ENCODE results near the gene VSTM2L. TPM values are rescaled to one million over a fixed set of nuclear protein-coding genes. Genes with fewer than 3 reads are reported as not detected.

The VSTM2L gene
- total RNA-seq, 1 donor from 2014 or later: 39.6 TPM

- no peak for DNase-seq
Observed at GRCh38 chr20:37990571-37991151, 87.7 kb downstream of the VSTM2L start.

- no peak for DNase-seq
Observed at GRCh38 chr20:37991157-37991866, 88.4 kb downstream of the VSTM2L start.

GRCh38 chr20:37991908-37992307, 89.0 kb downstream of the VSTM2L start:
- no peak for DNase-seq

- DNase-seq: no peak
Observed at GRCh38 chr20:37992802-37993409, 90.0 kb downstream of the VSTM2L start.

GRCh38 chr20:37994512-37994911, 91.6 kb downstream of the VSTM2L start:
- no peak for DNase-seq

Other genes with a start within 250 kb of the VSTM2L start
- gene CTNNBL1, start 209.1 kb upstream of the VSTM2L start, total RNA-seq: 26.5 TPM
- gene TTI1, start 130.3 kb downstream of the VSTM2L start, total RNA-seq: 28.1 TPM
- 34.3 TPM for gene RPRD1B, start 130.6 kb downstream of the VSTM2L start, total RNA-seq